Endometrium (tissue), 2 donors: Measurements from ENCODE around the gene EPHB2.

ENCODE experiments used
- FAIRE-seq: peaks from 2 replicates; lab custom pipeline; 2012; peaks lifted over from hg19 to GRCh38; lab: Jason Lieb, UNC
- donor health status: control.
- donor health status: control.

The EPHB2 gene

DNA sequence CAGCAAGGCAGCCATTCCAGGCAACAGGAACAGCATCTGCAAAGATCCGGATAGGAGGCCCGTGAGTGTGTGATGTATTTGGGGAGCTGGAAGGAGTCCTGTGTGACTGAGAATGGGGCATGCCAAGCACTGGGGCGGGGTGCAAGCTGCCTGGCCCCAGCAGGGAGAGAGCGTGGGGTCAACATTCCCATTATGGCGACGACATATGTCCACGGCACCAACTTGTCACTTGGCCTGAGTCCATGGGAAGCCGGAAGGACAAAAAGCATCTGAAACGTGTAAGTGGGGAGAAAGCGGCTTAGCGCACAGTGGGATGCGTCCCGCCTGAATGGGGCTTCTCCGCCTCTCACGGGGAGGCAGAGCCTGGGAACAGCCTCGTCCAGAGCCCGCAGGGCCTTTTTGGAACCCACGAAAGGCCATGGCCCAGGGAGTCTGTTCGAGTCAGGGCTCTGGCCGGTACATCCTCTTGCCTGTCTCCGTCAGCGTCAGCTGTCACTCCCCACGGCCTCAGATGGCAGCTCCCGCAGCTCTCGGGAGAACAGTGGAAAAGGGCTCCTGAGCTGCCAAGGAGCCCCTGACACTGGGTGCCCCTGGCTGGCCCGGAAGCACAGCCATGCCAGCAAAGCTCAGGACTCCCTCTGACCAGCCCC is 12.4 kb downstream of the EPHB2 start:
- FAIRE-seq = no peak

DNA sequence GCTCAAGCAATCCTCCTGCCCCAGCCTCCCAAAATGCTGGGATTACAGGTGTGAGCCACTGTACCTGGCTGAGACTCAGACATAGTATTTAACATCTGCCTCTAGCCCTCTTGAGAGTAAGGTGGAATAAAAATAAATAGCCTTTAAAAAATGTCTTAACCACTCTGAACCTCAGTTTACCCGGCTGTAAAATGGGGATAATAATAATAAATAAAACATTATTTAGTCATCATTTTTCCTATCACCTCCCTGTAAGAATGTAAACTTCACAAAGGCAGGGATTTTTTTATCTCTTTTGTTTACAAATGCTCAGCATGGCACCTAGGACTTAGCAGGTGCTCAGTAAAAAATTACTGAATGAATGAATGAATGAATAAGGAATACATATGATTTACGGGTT is 17.2 kb downstream of the EPHB2 start:
- FAIRE-seq = no peak

DNA sequence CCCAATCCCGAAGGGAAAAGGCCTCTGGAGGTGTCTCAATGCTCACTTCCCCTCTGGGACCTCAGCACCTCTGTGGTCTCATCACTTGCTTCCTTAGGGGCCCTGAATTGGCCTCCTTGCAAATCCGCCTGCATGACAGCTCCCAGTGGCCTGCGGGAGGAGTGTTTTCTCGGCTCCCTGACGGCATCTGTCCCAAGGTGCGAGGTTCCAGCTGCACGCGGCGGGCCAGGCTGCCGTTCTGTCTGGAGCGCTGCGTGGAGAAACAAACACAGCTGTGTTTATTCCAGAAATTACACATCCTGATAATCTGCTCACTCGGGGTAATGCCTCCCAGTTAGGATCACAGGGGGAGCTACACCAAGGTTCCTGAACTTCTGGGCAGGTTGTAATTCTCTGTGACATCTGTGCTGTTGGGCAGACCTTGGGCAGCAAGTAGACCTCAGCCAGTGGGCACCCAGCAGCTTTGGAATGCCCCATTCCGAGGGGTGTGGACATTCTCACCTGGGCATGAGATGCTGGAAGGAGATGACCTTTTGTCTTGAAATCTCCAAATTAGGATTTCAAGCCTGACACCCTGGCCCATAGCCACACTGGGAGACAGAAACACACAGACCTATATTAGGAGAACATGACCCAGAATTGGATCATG is 18.2 kb downstream of the EPHB2 start:
- FAIRE-seq = no peak

DNA sequence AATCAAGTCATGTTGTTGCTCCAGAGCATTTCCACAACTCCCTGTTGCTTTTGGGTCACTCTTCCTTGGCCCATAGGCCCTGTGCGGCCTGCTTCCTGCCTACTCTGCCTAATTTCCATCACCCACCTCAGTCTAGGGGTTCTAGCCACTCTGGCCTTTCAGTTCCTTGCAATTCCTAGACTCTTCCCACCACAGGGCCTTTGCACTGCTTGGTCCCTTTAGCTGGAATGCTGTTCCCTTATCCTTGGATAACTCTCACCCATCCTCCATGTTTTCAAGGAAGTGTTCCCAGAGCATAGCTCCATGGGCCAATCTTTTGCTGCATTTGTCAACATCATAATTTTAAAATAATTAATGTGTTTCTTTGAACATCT is 18.7 kb downstream of the EPHB2 start:
- FAIRE-seq = no peak

DNA sequence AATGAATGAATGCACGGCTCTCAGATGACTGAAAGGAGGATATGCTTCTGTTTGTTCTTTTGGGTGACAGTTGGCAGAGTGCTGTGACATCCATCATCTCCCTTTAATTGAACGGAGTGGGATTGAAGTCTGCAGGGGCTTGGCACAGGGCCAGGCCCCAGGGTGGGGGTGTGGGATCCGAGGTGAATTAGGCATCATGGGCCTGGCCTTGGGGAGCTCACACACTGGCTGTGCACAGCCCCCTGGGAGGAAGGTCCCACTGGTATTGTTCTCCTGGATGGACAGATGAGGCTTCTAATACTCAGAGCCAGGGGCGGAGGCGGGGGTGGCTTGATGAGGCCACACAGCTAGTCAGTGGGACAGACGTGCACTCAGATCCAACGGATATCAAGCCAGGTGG is 19.3 kb downstream of the EPHB2 start:
- FAIRE-seq = no peak

DNA sequence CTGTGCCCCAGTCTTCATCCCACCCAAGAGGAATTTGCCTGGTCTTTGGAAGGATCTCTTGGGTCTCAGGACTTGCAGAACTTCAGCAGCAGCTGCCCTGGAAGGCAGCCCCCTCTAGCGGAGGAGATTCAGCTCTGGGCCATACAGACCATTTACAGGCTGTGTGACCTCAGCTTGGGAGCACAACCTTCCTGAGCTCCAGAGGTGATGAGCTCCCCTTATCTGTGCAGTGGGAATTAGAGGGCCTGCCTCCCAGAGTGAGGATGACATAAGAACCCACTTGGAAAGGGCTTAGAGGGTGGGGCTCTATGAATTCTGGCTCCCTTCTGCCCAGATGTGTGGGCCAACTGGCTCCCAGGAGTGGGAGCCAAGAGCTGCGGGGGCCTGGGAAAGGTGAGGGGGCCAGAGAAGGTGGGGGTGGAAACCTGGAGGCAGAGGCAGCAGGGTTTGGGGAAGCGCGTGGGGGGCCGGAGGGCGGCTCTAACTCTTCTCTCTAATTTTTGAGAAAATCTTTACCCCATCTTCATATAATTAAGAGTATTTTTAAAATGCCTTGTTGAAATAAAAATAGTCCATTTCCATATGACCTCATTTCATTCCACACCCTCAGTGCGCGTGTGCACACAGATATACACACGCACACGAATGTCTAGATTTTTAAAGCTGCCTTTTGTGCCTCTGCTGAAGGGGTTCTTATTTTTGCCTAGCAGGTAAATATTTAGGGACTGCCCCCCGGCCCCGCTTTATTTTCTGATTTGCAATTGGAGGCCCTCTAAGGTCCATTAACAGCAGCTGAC is 21.5 kb downstream of the EPHB2 start:
- no peak for FAIRE-seq

DNA sequence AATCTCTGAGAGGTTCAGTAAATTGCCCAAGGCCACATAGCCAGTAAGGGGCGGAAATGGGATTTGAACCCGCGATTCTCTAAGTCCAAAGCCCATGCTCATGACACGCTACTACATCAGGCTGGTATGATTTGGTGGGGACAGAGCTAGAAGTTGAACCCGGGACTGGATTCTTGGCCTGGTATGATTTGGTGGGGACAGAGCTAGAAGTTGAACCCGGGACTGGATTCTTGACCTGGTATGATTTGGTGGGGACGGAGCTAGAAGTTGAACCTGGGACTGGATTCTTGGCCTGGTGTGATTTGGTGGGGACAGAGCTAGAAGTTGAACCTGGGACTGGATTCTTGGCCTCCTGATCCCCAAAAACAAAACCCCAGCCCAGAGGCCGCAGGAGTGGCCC is 23.0 kb downstream of the EPHB2 start:
- FAIRE-seq = no peak

DNA sequence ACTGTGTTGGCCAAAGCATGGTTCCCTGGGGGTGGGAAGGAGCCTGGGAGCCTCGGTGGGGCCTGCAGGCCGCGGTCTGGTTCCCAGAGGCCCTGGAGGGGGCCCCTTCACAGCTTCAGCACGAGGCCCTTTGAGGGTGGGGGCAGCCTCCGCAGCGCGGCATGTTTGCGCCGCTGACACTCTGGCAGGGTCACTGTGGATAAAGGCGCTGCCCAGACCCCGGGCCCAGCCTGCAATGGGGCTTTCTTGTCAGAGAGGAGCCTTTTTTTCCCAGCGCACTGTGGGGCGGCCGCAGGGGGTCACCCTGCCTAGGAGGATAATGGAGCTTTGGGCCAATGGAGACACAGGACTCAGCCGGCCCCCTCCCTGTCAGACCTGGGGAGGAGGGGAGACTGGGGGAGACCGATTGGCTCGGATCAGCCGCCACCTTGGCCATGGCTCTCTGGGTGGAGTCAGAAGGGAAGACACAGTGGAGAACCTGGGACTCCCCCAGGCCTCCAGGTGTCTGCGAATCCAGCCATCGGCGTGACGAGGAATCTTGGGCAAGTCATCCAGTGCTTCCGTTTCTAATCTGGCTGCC is 26.0 kb downstream of the EPHB2 start:
- FAIRE-seq = no peak

DNA sequence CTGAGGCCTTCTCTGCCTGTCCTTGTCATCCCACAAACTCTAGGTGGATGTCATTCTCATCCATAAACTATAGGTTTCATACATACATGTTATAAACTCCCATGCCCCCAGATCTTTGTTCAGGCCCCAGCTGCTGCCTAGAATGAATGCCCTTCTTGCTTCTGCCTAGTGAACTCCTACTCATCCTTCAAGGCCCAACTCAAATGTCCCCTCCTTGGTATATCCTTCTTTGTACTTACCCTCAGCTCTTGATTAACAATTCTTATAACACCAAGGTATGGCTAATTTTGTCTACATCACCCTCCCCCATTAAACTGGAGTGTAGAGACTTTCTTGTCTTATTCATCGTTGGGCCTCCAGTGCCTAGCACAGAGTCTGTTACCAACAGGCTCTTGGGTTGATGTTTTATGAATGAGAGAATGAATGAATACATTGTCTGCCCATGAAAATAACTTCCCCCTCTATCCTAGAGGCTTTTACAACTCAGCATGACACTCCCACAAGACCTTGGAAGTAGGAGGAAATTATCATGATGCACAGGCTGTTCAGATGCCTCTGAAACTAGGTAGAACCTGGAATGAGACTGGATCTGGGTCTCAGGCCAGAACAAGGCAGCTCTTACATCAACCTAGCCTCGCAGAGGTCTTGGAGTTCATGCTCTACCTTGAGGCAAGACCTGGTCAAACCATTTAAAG is 26.9 kb downstream of the EPHB2 start:
- FAIRE-seq = no peak

DNA sequence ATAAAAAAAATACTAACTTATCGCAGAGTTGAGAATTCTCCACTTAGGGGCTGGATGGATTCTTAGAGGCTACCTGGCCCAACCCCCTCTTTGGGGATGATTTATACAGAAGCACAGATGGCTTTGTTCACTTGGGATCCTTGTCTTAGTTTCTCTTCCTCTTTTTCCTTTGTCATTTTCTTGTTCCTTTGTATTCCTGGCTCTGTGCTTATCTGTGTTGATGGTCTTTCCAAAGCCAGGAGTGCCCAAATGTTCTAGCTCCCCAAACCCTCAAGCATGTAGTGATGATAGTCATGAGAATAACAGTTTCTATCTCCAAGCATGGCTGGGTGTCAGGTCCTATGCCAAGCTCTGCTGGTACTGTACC is 27.4 kb downstream of the EPHB2 start:
- FAIRE-seq = no peak

DNA sequence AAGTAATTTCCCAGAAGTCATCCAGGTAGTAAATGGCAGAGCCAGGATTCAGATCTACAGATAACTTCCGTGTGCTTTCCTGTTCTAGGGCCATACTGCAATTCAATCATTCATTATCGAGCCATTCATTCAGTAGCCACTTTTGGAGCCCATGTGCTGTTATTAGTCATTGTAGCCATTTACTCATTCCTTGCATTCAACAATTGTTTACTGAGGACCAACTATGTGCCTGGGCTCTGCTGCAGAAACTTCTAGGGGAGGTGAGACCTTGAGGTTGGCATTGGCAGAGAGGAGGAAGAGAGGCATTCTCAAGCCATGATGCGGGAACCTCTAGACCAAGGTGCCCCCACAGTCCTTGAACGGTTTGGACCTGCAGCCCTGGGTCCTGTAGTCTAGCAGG is 27.9 kb downstream of the EPHB2 start:
- no peak for FAIRE-seq

DNA sequence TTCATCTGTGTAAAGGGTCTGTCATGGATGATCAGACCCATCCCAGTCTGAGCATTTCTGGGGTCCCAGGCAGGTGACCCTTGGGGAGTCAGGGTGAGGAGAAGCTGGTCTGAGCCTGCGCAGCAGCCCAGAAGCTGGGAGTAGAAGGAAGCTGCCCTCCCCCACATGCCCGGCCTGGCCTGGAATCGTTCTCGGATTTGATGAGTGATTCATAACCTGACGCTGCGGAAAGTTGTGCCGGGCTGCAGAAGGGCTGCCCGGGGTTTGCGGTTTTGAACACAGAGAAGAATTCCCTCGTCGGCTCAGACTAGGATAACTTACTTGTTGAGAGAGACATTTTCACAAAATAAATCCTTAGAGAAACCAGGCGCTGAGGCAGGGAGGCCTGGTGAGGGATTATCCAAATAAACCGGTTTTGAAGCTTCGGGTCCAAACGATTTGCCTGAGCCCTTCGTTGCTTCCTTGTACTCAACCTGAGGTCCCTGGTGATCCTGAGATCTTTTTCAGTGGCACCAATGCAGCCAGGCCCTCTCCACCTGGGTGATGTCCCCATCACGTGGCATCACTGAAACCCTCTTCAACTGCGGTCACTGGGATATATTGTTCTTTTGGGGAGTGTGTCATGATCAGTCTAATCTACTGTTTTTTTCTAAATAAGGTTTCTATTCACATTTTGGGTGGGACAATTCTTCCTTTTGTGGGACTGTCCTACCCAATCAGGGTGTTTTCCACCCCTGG is 29.2 kb downstream of the EPHB2 start:
- FAIRE-seq = no peak

DNA sequence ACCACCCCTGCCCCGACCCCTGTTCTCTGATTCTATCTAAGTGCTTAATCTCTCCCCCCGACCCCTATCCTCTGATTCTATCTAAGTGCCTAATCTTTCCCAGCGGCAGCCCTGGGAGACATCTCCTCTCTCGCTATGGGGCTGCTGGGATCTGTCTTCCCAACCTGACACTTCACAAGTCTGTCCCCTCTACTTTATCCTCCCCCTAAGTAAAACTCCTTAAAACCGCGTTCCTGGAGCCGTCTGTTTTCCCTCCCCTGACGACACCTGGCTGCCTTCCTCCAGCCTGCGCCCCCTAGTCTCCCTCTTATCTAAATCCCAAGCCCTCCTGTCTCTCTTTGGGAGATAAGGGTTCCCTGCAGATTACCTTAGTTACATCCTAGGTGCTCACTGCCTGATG is 30.5 kb downstream of the EPHB2 start:
- no peak for FAIRE-seq

DNA sequence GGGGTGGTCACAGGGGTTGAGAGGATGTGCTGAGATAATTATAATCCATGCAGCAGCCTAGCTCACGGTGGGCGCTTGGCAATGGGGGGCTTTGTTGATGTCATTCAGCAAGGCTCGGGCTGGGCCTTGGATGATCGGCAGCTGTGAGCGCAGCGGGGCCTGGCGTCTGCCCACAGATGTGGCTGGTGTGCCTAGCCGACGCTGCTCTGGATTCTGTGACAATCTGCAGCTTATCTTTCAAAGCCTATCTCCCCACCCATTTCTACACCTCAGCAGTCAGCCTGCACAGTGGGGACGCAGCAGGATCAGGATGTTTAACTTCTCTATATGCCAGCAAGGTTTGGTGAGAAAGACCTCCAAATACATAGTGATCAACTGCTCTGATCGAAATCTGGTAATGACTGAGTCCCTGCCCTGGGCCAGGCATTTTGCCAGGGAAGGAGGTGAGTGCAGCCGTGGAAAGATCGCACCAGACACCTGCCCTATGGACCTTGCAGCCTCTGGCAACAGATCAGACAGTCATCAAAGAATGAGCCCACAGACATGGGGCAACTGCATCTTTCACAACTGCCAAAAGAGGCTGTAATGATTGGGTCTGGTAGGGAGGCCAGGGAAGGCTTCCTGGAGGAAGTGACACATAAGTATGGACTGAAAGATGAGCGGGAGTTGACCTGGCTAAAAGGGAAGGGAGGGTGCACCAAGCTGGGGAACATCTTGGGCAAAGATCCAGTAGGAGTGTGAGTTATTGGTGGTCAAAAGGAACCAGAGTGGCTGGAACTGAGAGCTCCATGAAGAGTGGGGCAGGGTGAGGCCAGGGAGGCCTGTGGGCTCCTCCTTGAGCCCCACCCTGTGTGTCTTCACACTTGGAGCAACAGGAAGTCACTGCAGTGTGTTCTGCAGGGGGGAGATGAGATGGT is 35.3 kb downstream of the EPHB2 start:
- no peak for FAIRE-seq

DNA sequence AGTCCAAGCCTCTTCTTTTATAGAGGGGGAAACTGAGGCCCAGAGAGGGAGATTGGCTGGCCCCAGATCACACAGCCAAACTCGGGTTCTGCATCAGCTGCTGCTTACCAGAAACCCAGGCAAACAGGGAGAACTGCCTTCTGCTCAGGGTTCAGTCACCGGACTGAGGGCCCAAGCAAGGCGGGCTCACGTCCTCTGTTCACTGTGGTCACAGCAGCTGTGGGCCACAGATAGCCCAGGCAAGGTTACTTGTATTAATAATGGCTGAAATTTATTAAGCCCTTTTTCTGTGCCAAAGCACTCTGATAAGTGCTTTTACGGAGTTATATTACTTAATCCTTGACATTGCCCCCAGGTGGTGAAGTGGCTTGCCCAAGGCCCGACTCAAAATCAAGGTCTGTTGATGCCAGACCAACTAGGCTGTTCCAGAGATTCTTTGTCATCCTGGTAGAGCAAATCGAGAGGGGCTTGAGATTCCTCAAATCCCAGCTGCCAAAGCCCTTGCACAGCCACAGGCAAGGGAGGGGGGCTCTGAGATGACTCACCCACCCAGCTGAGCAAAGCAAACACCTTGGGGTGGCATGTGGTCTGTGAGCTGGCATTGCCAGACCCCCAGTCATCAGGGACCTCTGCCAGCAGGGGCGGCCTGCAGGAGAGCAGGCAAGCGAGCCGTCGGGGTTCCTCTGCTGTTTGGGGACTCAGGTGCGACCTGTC is 36.5 kb downstream of the EPHB2 start:
- no peak for FAIRE-seq

DNA sequence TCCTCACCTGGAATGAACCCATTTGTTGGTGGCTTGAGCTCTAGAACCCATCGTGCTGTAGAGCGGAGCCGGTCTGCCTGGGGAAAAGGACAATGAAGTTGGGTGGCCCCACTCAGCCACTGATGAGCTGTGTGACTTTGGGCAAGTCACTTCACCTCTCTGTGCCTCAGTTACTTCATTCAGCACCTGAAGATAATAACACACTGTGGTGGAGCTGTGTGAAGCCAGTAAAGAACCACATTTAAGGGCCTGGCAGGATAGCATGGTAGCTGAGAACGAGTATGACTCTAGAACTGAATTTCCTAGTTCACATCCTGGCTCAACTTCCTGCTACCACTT is 37.1 kb downstream of the EPHB2 start:
- FAIRE-seq = no peak

DNA sequence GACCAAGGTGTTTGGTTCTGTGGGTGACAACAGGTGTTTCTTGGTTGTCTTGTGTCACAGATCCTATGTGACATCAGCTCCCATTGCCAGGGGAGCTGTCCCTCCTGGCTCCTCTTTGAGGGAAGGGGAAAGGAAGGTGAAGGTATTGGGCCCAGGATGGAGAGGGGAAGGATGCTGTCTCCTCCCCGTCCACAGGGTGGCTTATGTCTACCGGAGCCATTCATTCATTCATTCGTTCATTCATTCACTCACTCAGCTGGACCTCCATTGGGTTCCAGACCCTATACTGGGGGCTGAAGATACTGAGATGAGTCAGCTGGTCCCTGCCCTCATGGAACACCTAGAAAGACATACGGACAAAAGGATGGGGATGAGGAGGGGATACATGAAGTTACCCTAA is 38.9 kb downstream of the EPHB2 start:
- no peak for FAIRE-seq

DNA sequence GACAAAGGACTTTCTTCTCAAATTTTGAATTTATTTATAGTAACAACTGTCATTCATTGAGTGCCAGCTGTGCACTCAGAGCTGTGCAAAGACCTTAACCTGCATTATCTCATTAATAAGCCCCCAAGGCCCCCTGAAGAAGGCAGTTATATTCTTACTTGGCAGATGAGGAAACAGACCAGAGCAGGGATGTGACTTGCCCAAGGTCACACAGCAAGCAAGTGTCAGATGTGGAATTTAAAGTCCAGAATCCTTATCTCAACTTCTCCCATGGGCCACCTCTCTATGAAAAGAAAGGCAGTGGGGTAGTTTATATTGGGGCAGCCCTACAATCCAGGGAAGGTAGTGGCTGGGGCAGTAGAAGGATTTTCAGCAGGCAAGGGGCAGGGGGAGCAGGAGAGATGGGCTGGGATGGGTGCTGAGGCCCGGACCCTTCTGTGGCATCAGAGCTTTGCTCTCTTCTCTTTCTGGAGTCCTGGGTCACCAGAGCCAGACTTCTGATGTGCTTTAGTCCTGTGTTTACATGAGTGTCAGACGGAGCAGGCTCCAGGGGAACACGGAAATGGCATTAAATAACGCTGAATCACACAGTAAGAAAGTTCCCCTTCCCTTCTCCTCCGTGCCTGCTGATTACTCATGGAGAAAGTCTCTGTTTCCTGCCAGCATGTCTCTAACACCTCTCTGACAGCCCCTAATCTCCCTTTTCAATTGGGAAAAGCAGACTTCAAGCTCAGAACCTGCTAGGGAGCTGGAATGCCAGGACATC is 39.5 kb downstream of the EPHB2 start:
- FAIRE-seq = no peak

DNA sequence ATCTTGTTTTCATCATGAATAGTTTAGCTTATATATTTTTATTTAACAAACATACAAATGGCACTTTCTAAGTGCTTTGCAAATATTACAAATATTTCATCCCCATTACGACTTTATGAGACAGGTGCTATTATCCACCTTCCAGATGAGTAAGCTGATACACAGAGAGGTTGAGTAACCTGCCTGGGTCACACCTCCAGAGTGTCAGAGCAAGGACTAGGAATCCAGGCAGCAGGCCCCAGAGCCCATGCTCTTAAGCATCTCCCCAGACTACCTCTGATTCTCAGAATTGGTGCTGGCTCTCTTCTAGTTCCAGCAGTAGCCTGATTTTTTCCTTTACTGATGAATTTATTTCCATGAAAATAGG is 40.0 kb downstream of the EPHB2 start:
- FAIRE-seq = no peak

DNA sequence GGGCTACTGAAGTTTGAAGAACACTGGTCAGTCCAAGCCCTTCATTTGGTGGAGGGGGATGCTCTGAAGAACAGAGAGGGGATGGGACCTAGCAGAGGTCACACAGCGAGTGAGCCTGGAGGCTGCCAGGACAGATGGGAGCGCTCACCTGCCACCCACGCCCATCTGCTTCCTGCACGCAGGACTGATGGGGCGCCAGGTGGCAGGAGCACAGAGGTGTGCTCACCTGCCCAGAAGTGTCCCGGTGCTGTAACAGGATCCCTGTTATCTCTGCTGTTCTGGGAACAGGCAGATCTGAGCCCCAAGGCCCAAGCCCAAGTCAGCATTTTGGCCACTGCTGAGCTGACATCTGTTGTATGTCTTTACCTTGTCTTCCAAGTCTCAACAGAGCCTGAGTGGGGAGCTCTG is 40.5 kb downstream of the EPHB2 start:
- no peak for FAIRE-seq
